ENCODE measurements around the gene WDR45B.

The WDR45B gene

DNA sequence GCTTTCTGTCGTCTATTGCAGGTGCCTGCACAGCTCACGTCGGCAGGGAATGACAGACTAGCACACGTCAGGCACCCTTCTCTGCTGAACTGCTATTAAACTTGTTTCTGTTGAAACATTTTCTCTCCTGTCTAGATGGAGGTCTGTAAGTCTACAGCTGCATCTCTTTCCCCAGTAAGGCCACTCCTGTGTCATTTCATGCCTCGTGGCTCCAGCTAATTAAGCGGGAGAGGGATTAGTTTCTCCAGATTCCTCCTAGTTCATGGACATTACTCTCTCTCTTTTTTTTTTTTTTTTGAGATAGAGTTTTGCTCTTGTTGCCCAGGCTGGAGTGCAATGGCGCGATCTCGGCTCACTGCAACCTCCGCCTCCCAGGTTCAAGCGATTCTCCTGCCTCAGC is 74.2 kb downstream of the WDR45B start:
- no peak for TF ChIP-seq ZFX (IDR thresholded peaks at IDR 0.05; ENCODE audit: borderline replicate concordance)
- TF ChIP-seq, protein P1, sequence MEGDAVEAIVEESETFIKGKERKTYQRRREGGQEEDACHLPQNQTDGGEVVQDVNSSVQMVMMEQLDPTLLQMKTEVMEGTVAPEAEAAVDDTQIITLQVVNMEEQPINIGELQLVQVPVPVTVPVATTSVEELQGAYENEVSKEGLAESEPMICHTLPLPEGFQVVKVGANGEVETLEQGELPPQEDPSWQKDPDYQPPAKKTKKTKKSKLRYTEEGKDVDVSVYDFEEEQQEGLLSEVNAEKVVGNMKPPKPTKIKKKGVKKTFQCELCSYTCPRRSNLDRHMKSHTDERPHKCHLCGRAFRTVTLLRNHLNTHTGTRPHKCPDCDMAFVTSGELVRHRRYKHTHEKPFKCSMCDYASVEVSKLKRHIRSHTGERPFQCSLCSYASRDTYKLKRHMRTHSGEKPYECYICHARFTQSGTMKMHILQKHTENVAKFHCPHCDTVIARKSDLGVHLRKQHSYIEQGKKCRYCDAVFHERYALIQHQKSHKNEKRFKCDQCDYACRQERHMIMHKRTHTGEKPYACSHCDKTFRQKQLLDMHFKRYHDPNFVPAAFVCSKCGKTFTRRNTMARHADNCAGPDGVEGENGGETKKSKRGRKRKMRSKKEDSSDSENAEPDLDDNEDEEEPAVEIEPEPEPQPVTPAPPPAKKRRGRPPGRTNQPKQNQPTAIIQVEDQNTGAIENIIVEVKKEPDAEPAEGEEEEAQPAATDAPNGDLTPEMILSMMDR (IDR thresholded peaks at IDR 0.05): no peak
- no peak overlapping the region for H3K27ac ChIP-seq

DNA sequence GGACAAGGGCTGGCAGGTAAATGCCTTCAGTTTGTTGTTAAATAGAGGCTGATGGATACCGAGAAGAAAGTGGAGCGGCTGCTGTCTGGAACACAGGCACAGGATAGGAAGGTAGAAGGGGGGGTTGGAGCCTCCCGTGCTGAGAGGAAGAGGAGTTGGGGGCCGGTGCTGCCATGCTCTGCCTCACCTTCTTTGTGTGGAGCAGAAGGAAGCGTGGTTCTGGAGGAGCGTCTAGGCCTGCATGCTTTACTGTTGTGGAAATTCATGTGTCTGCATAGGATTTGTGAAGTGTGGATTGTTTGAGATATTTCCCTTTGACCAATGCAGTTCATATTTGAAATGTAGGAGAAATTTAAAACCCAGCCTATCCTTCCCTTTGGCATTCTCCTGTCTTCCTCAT is 76.4 kb downstream of the WDR45B start:
- H3K27ac ChIP-seq: no peak overlapping the region
- TF ChIP-seq ZFX (IDR thresholded peaks at IDR 0.05; ENCODE audit: borderline replicate concordance): no peak
- TF ChIP-seq, protein P1 (IDR thresholded peaks at IDR 0.05): no peak

DNA sequence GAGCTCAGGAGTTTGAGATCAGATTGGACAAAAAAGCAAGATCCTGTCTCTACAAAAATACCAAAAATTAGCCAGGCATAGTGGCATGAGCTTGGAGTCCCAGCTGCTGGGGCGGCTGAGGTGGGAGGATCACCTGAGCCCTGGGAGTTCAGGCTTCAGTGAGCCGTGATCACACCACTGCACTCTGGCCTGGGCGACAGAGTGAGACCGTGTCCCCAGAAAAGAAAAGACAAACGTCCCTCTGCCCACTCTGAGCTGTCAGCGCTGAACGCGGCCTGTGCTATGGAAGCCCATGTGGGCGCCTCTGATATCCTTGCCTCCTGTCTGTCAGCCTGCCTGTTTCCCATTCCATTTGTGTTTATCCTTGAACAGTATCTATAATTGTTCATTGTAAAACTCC is 78.0 kb downstream of the WDR45B start:
- TF ChIP-seq ZFX (IDR thresholded peaks at IDR 0.05; ENCODE audit: borderline replicate concordance): no peak
- TF ChIP-seq, protein P1 (IDR thresholded peaks at IDR 0.05): no peak

DNA sequence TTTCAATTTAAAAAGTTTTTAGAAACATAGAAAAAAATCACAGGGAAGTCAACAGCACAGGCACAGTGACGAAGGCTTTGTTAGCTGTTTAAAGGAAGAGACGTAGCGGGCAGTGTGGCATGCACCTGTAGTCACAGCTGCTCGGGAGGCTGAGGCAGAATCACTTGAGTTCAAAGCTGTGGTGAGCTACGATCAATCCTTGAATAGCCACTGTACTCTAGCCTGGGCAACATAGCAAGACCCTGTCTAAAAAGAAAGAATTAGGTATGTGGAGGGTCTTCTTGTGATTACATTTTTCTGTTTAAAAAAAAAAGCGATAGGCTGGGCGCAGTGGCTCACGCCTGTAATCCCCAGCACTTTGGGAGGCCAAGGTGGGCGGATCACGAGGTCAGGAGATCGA is 78.6 kb downstream of the WDR45B start:
- no peak overlapping the region for H3K27ac ChIP-seq
- no peak for TF ChIP-seq ZFX (IDR thresholded peaks at IDR 0.05; ENCODE audit: borderline replicate concordance)
- TF ChIP-seq, protein P1 (IDR thresholded peaks at IDR 0.05): no peak

More for the DNA sequence above, 78.0 kb downstream of the WDR45B start:
- H3K27ac ChIP-seq: no peak overlapping the region

DNA sequence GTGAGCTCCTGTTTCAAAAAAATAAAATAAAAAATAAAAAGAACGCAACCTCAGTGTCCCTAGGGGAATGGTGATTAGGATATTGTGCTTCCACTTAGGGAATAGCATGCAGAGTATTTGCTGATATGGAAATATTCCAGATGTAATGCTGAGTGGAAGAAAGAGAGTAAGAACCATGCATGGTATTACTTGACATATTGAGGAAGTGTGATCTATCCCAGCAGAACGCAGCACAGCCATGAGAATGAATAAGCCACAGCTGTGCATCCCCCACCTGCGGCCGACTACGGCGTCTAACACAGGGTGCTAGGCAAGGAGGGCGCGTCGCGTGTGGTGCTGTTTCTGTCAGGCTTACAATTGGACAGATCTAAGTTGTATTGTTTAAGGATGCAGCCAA is 79.2 kb downstream of the WDR45B start:
- H3K27ac ChIP-seq: no peak overlapping the region
- no peak for TF ChIP-seq ZFX (IDR thresholded peaks at IDR 0.05; ENCODE audit: borderline replicate concordance)
- TF ChIP-seq, protein P1 (IDR thresholded peaks at IDR 0.05): no peak

DNA sequence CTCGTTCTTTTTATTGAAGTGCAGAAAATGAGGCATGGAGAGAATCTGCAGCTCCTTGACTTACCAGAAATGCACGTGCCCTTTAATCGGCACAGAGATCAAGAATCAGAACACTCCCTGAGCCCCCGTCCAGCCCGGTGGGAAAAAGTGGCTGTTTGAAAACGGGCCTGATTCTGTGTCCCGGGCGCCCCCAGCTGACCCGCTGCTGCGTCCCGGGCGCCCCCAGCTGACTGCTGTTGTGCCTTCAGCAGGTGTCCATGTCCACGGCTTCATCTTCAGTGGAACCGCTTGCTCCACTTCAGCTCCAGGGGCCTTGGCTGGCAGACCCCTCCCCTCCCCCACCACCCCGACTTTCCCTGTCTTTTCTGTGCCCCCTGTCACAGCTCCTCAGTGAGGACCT is 81.0 kb downstream of the WDR45B start:
- H3K27ac ChIP-seq: no peak overlapping the region

DNA sequence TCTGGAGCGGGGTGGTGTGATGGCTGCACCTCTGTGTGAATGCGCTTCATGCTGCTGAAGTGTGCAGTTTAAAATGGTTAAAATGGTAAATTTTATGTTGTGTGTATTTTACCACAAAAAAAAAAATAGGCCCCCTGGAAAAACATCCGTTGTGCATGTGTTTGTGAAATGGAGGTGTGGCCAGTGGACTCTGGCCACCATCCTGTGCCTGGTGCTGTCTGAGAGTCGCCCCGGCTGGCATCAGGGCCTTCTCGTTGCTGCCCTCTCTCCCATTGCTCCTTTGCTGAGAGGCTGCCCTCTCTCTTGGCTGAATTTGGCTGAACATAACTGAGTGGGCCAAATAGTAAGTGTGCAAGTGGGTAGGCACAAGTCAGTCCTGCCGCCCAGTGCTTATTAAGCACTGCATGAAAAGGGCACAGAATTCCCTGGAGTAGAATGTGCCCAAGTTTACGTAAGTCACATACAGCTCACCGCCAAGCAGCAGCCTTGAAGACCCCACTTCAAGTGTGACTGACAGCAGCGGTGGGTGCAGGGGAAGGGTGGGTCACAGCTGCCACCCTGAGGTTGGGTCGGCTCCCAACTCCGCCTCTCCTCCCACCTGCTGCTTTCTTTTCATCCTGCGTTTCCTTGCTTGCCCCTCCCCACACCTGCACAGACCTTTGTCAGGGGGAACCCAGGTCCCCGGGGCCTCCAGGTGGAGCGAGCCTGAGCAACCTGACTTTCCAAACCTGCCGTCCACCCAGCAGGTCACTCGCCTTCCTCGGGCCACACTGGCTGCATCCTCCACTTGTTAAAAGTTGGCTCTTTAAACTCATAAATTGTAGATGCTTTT is 81.9 kb downstream of the WDR45B start:
- no peak overlapping the region for H3K27ac ChIP-seq
- TF ChIP-seq, protein P1 (IDR thresholded peaks at IDR 0.05): no peak
- TF ChIP-seq ZFX (IDR thresholded peaks at IDR 0.05; ENCODE audit: borderline replicate concordance): no peak

More for the DNA sequence above, 81.0 kb downstream of the WDR45B start:
- TF ChIP-seq ZFX (IDR thresholded peaks at IDR 0.05; ENCODE audit: borderline replicate concordance): no peak
- TF ChIP-seq, protein P1 (IDR thresholded peaks at IDR 0.05): no peak
